ENCODE results near the gene RUBCN.
A peak's percentile ranks its signal among the peaks of the same experiment; 100 is the strongest.

Gene RUBCN

GRCh38 chr3:197736491-197737318 lies at the start of gene RUBCN:
TSS of gene RUBCN (minus strand) at chr3:197736904. CDS start at chr3:197736719, 185 bp downstream.
- peak; percentile 97 for DNase-seq (ENCODE audit: low spot score)

DNA sequence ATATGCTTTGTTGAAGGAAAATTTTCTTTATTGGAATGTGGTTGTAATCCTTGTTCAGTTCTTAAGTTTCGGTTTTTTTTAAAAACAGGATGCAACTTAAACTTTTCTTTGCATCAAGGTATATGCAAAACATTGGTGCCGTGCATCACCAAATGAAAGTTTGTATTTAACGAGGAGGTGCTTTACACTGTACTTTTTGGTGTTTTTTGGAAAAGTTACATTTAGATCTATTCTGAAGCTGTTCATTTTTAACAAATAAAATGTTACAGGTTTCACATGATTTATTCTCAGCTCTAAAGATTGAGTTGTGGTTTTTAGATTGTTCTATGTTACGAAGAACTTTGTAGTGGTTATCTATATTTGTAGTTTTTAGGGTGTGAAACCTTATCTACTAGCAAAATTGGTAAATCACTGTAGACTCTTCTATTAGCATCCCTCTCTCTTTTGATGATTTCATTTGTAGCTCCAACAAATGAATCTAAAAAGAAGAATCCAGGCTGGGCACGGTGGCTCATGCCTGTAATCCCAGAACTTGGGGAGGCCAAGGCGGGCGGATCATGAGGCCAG lies 47.4 kb upstream of the RUBCN start:
- DNase-seq (ENCODE audit: low spot score) = no peak

GRCh38 chr3:197782230-197782629 lies 45.5 kb upstream of the RUBCN start:
- DNase-seq (ENCODE audit: low spot score) = no peak

- DNase-seq (ENCODE audit: low spot score) = no peak
Measured at GRCh38 chr3:197775317-197775716, 38.6 kb upstream of the RUBCN start.

DNA sequence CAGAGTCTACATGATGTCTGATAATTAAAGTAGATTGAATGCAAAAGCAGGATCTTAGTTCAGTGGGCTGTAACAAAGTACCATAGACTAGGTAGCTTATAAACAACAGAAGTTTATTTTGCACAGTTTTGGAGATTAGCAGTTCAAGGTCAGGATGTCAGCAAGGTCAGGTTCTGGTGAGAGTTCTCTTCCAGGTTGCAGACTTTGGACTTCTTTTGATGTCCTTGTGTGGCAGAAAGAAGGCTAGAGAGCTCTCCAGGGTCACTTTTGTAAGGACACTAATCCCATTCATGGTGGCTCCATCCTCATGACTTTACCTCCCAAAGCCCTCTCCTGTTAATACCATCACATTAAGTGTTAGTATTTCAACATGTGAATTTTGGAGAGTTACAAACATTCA lies 25.1 kb upstream of the RUBCN start:
- DNase-seq (ENCODE audit: low spot score) = no peak

DNA sequence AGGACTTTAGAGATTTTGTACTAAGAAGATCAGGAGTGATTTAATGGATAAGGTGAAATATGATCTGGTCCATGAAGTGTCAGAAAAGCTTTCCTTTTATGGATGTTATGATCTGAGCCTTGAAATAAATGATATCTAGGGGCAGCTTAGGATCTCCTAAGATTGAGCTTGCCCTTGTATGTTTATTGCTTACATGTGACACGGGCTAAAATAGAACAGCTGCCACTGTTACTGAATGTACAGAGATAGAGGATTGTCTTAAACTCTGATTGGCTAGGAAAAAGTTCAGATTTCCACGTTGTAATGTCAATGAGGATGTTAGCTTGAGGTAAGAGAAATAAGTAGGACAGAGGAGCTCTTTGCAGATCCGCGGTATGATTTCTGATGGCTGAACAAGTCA lies 21.8 kb upstream of the RUBCN start:
- no peak for DNase-seq (ENCODE audit: low spot score)

- no peak for DNase-seq (ENCODE audit: low spot score)
Measured at GRCh38 chr3:197756704-197757103, 20.0 kb upstream of the RUBCN start.

GRCh38 chr3:197753263-197753662 lies 16.6 kb upstream of the RUBCN start:
- DNase-seq (ENCODE audit: low spot score) = no peak

DNA sequence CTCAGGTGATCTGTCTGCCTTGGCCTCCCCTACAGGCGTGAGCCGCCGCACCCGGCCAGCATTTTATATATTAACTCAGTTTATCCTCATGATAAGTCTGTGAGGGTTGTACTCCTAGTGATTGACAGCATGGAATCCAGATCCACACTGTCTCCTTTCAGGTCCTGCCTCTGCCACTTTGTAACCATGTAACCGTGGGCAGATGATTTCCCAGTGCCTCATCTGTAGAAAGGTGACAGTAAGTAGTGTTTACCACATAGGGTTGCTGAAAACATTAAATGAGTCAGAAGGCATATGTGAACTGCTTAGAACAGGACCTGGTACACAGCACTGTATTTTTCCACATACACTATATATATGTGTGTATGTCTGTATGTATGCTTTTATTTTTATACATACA lies 15.4 kb upstream of the RUBCN start:
- peak; percentile 17 for DNase-seq (ENCODE audit: low spot score)

DNA sequence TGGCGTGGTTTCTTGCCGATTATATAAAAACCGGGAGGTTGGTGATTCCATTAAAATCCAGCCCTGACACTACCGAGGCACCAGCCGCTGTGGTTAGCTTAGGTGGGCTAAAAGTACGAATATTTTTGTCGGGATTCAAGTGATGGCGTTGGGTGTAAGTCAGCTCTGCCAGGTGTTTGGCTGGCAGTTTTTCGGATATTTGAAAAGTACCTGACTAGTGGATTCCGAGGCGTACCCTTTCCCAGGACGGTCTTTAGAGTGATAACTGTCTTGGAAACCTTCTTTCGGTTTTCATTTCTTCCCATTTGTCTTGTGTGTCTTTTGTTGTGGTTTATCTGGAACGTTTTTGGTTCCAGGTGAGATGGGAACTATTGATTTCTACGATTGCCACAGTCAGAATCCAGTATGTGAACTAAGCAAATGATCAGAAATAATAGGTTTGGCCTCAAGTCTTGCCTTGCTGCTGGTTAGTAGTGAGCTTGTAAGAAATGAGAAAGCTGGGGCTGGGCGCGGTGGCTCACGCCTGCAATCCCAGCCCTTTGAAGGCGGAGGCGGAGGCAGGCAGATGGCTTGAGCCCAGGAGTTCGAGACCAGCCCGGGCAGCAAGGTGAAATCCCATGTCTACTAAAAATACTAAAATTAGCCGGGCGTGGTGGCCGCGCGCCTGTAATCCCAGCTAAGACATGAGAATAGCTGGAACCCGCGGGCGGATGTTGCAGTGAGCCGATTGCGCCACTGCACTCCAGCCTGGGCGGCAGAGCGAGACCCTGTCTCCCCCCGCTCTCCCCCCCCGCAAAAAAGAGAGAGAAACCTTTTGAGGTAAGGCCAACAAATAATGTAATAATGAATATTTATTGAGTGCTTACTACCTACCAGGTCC lies 14.4 kb upstream of the RUBCN start:
- DNase-seq (ENCODE audit: low spot score) = peak; percentile 57

- DNase-seq (ENCODE audit: low spot score) = peak; percentile 68
Measured at GRCh38 chr3:197750396-197750831, 13.7 kb upstream of the RUBCN start.

DNA sequence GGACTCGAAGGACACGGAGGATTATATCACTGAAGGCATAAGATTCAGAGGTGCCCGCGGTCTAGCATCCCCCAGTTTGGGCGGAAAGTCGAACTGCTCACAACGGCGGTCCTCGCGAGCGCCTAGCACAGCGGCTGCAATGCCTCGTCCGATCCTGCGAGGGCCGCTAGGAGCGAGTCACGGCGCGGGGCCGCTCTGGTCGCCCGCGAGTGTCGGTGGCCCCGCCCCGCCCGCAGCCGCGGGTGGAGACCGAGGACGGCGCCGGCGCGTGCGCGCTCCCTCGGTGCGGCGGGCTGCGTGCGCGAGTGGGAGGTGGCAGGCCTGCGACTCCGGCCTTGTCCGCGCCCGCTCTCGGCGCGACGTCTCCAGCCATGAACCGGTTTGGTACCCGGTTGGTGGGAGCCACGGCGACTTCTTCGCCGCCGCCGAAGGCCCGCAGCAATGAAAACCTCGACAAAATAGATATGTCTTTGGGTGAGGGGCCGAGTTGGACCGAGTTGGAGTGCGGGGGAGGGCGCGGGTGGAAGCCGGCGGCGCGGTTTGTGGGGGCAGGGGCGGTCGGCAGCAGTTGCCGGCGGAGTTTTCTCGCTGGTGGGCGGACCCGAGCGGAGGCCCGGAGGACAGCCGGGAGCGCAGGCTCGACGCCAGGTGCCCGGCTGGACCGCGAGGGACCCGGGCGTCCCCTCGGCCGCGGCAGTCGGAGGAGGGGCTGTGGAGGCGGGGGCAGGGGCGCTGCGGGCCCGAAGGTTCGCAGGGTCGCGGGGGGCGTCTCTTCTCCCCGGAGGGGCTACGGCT lies 13.1 kb upstream of the RUBCN start, which contains the start of gene FYTTD1:
TSS of gene FYTTD1 (plus strand) at position 283 of the 795 bp plus-strand sequence. CDS start at position 372, 89 bp downstream.
- DNase-seq (ENCODE audit: low spot score) = peak; percentile 87

- peak; percentile 48 for DNase-seq (ENCODE audit: low spot score)
Measured at GRCh38 chr3:197749315-197749600, 12.6 kb upstream of the RUBCN start.

- peak; percentile 13 for DNase-seq (ENCODE audit: low spot score)
Measured at GRCh38 chr3:197748597-197749314, 12.1 kb upstream of the RUBCN start.

GRCh38 chr3:197746801-197747237 lies 10.1 kb upstream of the RUBCN start:
- no peak for DNase-seq (ENCODE audit: low spot score)

DNA sequence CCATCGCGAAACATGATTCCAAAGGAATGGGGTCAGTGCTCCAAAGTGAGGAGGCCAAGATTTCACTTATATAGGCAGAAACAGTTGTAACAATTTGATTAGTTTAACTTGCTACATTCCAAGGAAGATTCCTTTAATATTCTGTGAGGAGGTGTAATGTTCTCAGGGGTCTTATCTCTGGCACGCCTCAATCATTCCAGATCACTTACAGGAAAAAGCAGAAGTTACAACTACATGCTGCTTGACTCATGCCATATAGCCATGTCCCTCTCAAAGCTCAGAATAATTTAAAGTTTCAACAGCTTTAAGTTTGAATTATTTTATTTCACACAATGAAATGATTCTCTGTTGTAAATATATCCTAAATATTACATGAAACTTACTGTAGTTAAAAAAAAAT lies 9.5 kb upstream of the RUBCN start:
- no peak for DNase-seq (ENCODE audit: low spot score)

GRCh38 chr3:197742787-197743186 lies 6.1 kb upstream of the RUBCN start:
- DNase-seq (ENCODE audit: low spot score) = no peak

- no peak for DNase-seq (ENCODE audit: low spot score)
Measured at GRCh38 chr3:197737749-197738462, 1.2 kb upstream of the RUBCN start.

GRCh38 chr3:197737319-197737649 lies 580 bp upstream of the RUBCN start:
- no peak for DNase-seq (ENCODE audit: low spot score)

DNA sequence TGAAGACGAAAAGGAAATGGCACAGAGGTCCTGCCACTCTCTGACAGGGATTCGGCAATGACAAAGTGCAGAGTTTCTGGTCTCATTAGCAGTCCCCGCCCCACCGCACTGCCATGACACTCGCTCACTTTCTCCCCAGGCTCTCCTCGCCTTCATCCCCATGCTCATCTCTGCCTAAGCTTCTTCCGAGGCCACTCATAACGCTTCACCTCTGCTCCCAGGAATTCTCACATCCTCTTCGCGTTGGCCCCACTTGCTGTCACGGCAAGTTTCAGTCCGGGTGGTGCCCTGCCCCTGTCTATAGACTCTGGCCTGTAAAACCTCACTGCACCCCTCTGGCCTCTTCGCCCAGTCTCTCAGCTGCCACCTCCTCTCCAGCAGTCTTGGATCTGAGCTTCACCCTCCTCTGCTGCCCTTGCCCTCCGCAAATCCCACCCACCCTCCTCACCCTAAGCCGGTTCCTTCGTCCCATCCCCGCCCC lies 654 bp downstream of the RUBCN start:
- DNase-seq (ENCODE audit: low spot score) = peak; percentile 60
